ENCODE results near the gene ARHGAP42. TPM values are rescaled to one million over a fixed set of nuclear protein-coding genes. Genes with fewer than 3 reads are reported as not detected.

Gene ARHGAP42
- total RNA-seq, 1 experiment from 2014 or later = 7.1 TPM

- Histone ChIP-seq H3K27ac (ENCODE audit: low read length) (no peak overlapping the region), H3K27me3 (ENCODE audit: control insufficient read depth, insufficient read depth, low read length) (no peaks in the 10 kb centered on the region), H3K36me3 (ENCODE audit: control insufficient read depth, insufficient read depth, low read length) (no peaks in the 10 kb centered on the region), H3K4me1 (ENCODE audit: control insufficient read depth, insufficient read depth, low read length) (peaks cover 16% of the 10 kb centered on the region), H3K4me3 (ENCODE audit: low read depth in 2 of 2, low read length in 2 of 2) (no peak overlapping the region), H3K9me3 (ENCODE audit: control insufficient read depth, insufficient read depth, low read depth, low read length) (no peaks in the 10 kb centered on the region)
- ATAC-seq (no peak), DNase-seq (ENCODE audit: low read depth, low spot score) (no peak)
- ChIA-PET CTCF (no interaction called here), POLR2A (no interaction called here)
- BruUV-seq (replicated peaks) = no TSS peak
- intact Hi-C loops (cut with micrococcal nuclease; ENCODE audit: unreplicated experiment) (no loop called here), in situ Hi-C loops (cut with HindIII; ENCODE audit: low pct_unique_long_range_greater_than_20kb, low sequenced_read_pairs) (no loop called here)
- TF ChIP-seq POLR2AphosphoS5 (IDR thresholded peaks at IDR 0.05; ENCODE audit: low read depth, low read length) (no peak), TCF7L2 (IDR thresholded peaks at IDR 0.05; ENCODE audit: low read depth, low read length) (no peak), SIN3A (IDR thresholded peaks at IDR 0.05; ENCODE audit: borderline replicate concordance, insufficient read depth, low read depth, low read length) (no peak), CTCF (IDR thresholded peaks at IDR 0.05) (no peak)
- TF ChIP-seq, protein P1, sequence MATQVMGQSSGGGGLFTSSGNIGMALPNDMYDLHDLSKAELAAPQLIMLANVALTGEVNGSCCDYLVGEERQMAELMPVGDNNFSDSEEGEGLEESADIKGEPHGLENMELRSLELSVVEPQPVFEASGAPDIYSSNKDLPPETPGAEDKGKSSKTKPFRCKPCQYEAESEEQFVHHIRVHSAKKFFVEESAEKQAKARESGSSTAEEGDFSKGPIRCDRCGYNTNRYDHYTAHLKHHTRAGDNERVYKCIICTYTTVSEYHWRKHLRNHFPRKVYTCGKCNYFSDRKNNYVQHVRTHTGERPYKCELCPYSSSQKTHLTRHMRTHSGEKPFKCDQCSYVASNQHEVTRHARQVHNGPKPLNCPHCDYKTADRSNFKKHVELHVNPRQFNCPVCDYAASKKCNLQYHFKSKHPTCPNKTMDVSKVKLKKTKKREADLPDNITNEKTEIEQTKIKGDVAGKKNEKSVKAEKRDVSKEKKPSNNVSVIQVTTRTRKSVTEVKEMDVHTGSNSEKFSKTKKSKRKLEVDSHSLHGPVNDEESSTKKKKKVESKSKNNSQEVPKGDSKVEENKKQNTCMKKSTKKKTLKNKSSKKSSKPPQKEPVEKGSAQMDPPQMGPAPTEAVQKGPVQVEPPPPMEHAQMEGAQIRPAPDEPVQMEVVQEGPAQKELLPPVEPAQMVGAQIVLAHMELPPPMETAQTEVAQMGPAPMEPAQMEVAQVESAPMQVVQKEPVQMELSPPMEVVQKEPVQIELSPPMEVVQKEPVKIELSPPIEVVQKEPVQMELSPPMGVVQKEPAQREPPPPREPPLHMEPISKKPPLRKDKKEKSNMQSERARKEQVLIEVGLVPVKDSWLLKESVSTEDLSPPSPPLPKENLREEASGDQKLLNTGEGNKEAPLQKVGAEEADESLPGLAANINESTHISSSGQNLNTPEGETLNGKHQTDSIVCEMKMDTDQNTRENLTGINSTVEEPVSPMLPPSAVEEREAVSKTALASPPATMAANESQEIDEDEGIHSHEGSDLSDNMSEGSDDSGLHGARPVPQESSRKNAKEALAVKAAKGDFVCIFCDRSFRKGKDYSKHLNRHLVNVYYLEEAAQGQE (IDR thresholded peaks at IDR 0.05; ENCODE audit: insufficient read depth in 1 of 2, low read depth in 2 of 2, low read length in 1 of 2) = no peak
Observed at GRCh38 chr11:100780470-100780869, 93.4 kb downstream of the ARHGAP42 start.

- intact Hi-C loops (cut with micrococcal nuclease; ENCODE audit: unreplicated experiment) = no loop called here
Observed at GRCh38 chr11:100785148-100785983, 98.3 kb downstream of the ARHGAP42 start.

More at GRCh38 chr11:100785148-100785983, 98.3 kb downstream of the ARHGAP42 start:
- no peaks in the 10 kb centered on the region for H3K27me3 ChIP-seq (ENCODE audit: control insufficient read depth, insufficient read depth, low read length)
- no peak overlapping the region for H3K27ac ChIP-seq (ENCODE audit: low read length)
- no peak for TF ChIP-seq CTCF (IDR thresholded peaks at IDR 0.05)
- TF ChIP-seq, protein P1 (IDR thresholded peaks at IDR 0.05; ENCODE audit: insufficient read depth in 1 of 2, low read depth in 2 of 2, low read length in 1 of 2) = no peak
- no peak for TF ChIP-seq POLR2AphosphoS5 (IDR thresholded peaks at IDR 0.05; ENCODE audit: low read depth, low read length)
- no peak for TF ChIP-seq SIN3A (IDR thresholded peaks at IDR 0.05; ENCODE audit: borderline replicate concordance, insufficient read depth, low read depth, low read length)
- TF ChIP-seq TCF7L2 (IDR thresholded peaks at IDR 0.05; ENCODE audit: low read depth, low read length) = no peak
- no peak for ATAC-seq
- BruUV-seq (replicated peaks) = no TSS peak
- H3K4me1 ChIP-seq (ENCODE audit: control insufficient read depth, insufficient read depth, low read length) = no peaks in the 10 kb centered on the region
- H3K36me3 ChIP-seq (ENCODE audit: control insufficient read depth, insufficient read depth, low read length) = no peaks in the 10 kb centered on the region
- H3K4me3 ChIP-seq (ENCODE audit: low read depth in 2 of 2, low read length in 2 of 2) = no peak overlapping the region
- H3K9me3 ChIP-seq (ENCODE audit: control insufficient read depth, insufficient read depth, low read depth, low read length) = no peaks in the 10 kb centered on the region
- no peak for DNase-seq (ENCODE audit: low read depth, low spot score)
- in situ Hi-C loops (cut with HindIII; ENCODE audit: low pct_unique_long_range_greater_than_20kb, low sequenced_read_pairs) = no loop called here
- ChIA-PET POLR2A (no interaction called here), CTCF (no interaction called here)

All from Panc1 (cell line).